Endothelial cell of umbilical vein (primary cell): ENCODE data around the gene ABCA8.

ENCODE experiments used
- EZH2 ChIP-seq: IDR thresholded peaks from 2 replicates; pipeline ENCODE4 v1.6.1; 2012; ENCODE audit warnings: borderline replicate concordance, low read depth, mild to moderate bottlenecking, moderate library complexity, low read length, inconsistent platforms; ENCODE audit not compliant: severe bottlenecking
- GATA2 ChIP-seq: IDR thresholded peaks from 2 replicates; pipeline ENCODE4 v1.7.0; 2011; ENCODE audit warnings: low read depth, mild to moderate bottlenecking, moderate library complexity, mixed read lengths, low read length; ENCODE audit not compliant: insufficient read length, insufficient read depth
- MYC ChIP-seq: IDR thresholded peaks from one replicate; pipeline ENCODE4 v1.6.1; 2011; ENCODE audit warnings: mild to moderate bottlenecking, low read depth, low read length
- POLR2A ChIP-seq: IDR thresholded peaks from 2 replicates; pipeline ENCODE4 v1.6.1; 2012; ENCODE audit warnings: low read depth, mild to moderate bottlenecking, control low read depth, low read length
- POLR2AphosphoS5 ChIP-seq: IDR thresholded peaks from 2 replicates; pipeline ENCODE4 v1.6.1; 2012; ENCODE audit warnings: low read depth, mild to moderate bottlenecking, control low read depth, low read length, moderate library complexity; ENCODE audit not compliant: insufficient read depth
- TF ChIP-seq, protein P1 (sequence below), 2 donors: IDR thresholded peaks; 1 replicate in 1 of 2; 2 replicates in 1 of 2; pipeline ENCODE4 v1.5.1; 2011; ENCODE audit warnings: low read length in 2 of 2, mild to moderate bottlenecking in 2 of 2, moderate library complexity in 2 of 2, control low read depth in 1 of 2, inconsistent platforms in 1 of 2, low read depth in 1 of 2; ENCODE audit not compliant: insufficient read depth in 1 of 2; ENCODE audit errors: extremely low read depth in 1 of 2
- TF ChIP-seq, protein P2 (sequence below): IDR thresholded peaks from 2 replicates; pipeline ENCODE4 v1.6.1; 2011; ENCODE audit not compliant: insufficient read depth, insufficient read length

DNA sequence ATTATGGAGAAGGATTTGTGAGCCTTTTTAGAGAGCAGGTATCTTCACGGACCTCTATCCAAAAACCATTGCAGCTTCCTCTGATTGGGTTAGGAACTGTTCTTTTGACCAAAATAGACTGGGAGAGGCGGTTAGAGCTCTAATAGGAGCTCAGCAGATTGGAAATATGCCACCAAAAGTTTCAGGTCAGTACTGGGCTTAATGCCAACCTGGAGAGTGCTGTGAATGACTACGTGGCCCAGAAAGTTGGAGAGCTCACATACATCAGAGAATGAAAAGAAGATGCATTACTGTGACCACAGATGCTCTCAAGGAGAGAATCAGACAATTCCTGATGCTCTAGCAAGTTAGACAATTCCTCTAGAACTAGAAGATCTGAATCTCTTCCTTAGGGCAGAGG lies 86.5 kb downstream of the ABCA8 start:
- TF ChIP-seq POLR2AphosphoS5 (no peak), POLR2A (no peak), MYC (no peak), EZH2 (no peak), GATA2 (no peak)
- TF ChIP-seq, protein P1, sequence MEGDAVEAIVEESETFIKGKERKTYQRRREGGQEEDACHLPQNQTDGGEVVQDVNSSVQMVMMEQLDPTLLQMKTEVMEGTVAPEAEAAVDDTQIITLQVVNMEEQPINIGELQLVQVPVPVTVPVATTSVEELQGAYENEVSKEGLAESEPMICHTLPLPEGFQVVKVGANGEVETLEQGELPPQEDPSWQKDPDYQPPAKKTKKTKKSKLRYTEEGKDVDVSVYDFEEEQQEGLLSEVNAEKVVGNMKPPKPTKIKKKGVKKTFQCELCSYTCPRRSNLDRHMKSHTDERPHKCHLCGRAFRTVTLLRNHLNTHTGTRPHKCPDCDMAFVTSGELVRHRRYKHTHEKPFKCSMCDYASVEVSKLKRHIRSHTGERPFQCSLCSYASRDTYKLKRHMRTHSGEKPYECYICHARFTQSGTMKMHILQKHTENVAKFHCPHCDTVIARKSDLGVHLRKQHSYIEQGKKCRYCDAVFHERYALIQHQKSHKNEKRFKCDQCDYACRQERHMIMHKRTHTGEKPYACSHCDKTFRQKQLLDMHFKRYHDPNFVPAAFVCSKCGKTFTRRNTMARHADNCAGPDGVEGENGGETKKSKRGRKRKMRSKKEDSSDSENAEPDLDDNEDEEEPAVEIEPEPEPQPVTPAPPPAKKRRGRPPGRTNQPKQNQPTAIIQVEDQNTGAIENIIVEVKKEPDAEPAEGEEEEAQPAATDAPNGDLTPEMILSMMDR (IDR thresholded peaks at IDR 0.05; ENCODE audit: extremely low read depth in 1 of 2, insufficient read depth in 1 of 2, low read depth in 1 of 2, low read length in 2 of 2), result no peak
- TF ChIP-seq, protein P2, sequence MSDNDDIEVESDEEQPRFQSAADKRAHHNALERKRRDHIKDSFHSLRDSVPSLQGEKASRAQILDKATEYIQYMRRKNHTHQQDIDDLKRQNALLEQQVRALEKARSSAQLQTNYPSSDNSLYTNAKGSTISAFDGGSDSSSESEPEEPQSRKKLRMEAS, result no peak
